Small intestine (tissue), 7 donors: ENCODE results near the gene CTAGE9. TPM values are rescaled to one million over a fixed set of nuclear protein-coding genes. Genes with fewer than 3 reads are reported as not detected.

ENCODE experiments used
- DNase-seq, 2 donors: peaks; one replicate each; pipeline versions ENCODE4 v3.0.0 to v3.0.0-alpha.2; 2013
- FAIRE-seq: peaks from 2 replicates; lab custom pipeline; 2012; peaks lifted over from hg19 to GRCh38; lab: Jason Lieb, UNC
- H3K27ac ChIP-seq, 3 donors: one replicate each; pipeline ENCODE4 v1.5.1; 2013; ENCODE audit warnings: low read length in 2 of 3, mild to moderate bottlenecking in 2 of 3, control low read depth in 1 of 3, inconsistent platforms in 1 of 3, low read depth in 1 of 3, moderate library complexity in 1 of 3
- H3K27me3 ChIP-seq, 3 donors: one replicate each; pipeline ENCODE4 v1.6.1; 2013; ENCODE audit warnings: low read length in 3 of 3, inconsistent platforms in 1 of 3; ENCODE audit not compliant: control insufficient read depth in 3 of 3, insufficient read depth in 3 of 3
- H3K36me3 ChIP-seq, 3 donors: one replicate each; pipeline ENCODE4 v1.6.1; 2013; ENCODE audit warnings: low read length in 3 of 3, inconsistent platforms in 1 of 3, low read depth in 1 of 3, mild to moderate bottlenecking in 1 of 3, moderate library complexity in 1 of 3; ENCODE audit not compliant: control insufficient read depth in 3 of 3, insufficient read depth in 2 of 3
- H3K4me1 ChIP-seq, 3 donors: one replicate each; pipeline ENCODE4 v1.6.1; 2013; ENCODE audit warnings: low read length in 2 of 3, inconsistent platforms in 1 of 3, low read depth in 1 of 3, mild to moderate bottlenecking in 1 of 3, moderate library complexity in 1 of 3; ENCODE audit not compliant: control insufficient read depth in 3 of 3, insufficient read depth in 2 of 3
- H3K4me3 ChIP-seq, 3 donors: one replicate each; pipeline ENCODE4 v1.5.1; 2013; ENCODE audit warnings: low read length in 3 of 3, control low read depth in 1 of 3, inconsistent platforms in 1 of 3, low read depth in 1 of 3, mild to moderate bottlenecking in 1 of 3, moderate library complexity in 1 of 3
- H3K9me3 ChIP-seq, 2 donors: one replicate each; pipeline ENCODE4 v1.6.1; 2013; ENCODE audit warnings: low read depth in 1 of 2, low read length in 1 of 2; ENCODE audit not compliant: control insufficient read depth in 2 of 2, insufficient read depth in 1 of 2
- WGBS, 3 donors: extraction: QIAGEN DNeasy Blood & Tissue Kit; methylation state at CpG; one replicate each; pipeline ENCODE4 v1.1.7; 2013; 5-methylcytosine and 5-hydroxymethylcytosine counted together
- polyA plus RNA-seq, 4 donors: library from polyadenylated mRNA; stranded (reverse) in 3 of 4; unstranded in 1 of 4; fragments of 200-250 nt in 3 of 4; fragments of 120-200 nt in 1 of 4; gene quantifications; one replicate each; pipeline versions ENCODE4 v1.2.1 to v1.2.3, GENCODE V29; 2013
- donor health status: healthy with polysubstance abuse.
- donor health status: control.
- donor health status: control.
- donor health status: Bipolar disorder and iron deficiency.
- donor health status: healthy.

Gene CTAGE9
- polyA plus RNA-seq, 4 donors: 0.61 TPM; not detected in 3

DNA sequence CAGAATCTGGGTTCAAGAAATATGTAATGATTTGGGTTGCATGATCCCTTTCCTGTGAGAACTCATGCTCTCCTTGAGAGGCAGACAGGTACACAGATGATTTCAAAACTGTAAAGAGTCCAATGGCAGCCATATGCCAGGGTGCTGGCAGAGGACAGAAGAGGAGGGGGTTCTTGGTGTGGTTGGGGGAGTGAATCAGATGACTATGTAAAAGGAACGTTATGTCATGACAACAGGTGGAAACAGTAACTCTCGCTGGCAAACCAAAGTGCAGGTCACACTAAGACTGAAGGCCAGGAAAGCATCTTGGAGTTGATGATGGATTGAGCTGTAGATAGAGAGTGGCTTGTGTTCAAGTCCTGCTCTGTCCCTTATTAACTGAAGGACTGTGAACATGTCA, 29.9 kb downstream of the CTAGE9 start:
- H3K27ac ChIP-seq: no peak overlapping the region

DNA sequence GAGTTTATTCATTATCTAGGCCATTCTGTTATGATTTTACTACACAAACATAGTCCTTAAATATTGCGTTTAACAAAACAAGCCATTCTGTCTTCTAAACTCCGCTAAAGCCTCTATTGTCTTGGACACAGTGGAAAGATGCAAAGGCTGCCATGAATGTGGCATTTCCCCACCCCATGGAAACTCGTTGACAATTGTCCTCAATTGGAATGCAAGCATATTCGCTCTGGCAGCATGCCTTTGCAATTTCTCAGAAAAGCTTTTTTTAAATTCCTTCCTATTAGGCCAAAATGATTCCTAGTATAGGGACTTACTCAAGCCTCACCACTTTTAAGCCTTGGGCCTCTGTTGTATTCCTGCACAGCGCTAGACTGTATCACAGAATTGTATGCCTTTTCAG, 32.4 kb downstream of the CTAGE9 start:
- no peak overlapping the region for H3K4me3 ChIP-seq
- DNase-seq: no peak
- H3K36me3 ChIP-seq: peaks cover 0 to 11% (median 0%) of the 10 kb centered on the region in 3 donors
- no peaks in the 10 kb centered on the region for H3K4me1 ChIP-seq
- no peak for FAIRE-seq
- H3K27ac ChIP-seq: no peak overlapping the region
- H3K27me3 ChIP-seq: no peaks in the 10 kb centered on the region
- no peaks in the 10 kb centered on the region for H3K9me3 ChIP-seq
- 85 to 93% (median 91%) methylated on average over 5 of the region's 5 CpGs for WGBS, 3 donors

More for the DNA sequence above, 29.9 kb downstream of the CTAGE9 start:
- WGBS, 3 donors: 86 to 95% (median 92%) methylated on average over 2 of the region's 2 CpGs
- Histone ChIP-seq H3K4me3 (no peak overlapping the region), H3K9me3 (no peaks in the 10 kb centered on the region), H3K27me3 (no peaks in the 10 kb centered on the region), H3K4me1 (no peaks in the 10 kb centered on the region), H3K36me3 (peaks cover 0 to 11% (median 2%) of the 10 kb centered on the region in 3 donors)
- no peak for FAIRE-seq
- DNase-seq: no peak

DNA sequence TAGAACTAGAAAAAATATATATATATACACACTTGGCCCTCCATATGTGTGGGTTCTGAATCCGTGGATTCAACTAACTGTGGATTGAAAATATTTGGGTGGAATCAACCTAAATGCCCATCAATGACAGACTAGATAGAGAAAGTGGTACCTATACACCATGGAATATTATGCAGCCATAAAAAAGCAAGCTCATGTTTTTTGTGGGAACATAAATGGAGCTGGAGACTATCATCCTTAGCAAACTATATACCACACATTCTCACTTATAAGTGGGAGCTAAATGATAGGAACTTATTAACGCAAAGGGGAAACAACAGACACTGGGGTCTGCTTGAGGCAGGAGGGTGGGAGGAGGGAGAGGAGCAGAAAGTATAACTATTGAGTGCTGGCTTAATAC, 37.6 kb downstream of the CTAGE9 start:
- DNase-seq: no peak

DNA sequence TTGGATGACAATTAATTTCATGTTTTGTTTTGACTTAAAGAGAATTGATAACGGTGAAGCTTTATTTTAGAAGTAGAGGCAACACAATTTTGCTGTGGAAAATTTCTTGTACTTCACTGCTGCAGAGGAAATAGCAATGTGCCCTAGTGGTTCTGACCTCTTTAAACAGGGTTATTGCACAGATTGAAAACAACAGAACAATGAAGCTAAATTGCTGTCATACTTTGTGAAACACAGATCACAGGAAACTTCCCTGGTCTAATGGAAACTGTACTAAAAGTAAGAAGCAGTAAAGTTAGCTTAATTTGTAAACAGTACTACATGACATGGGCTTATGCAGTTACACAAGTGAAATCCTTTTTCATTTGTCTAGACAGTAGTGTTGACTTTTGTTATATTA, 40.9 kb downstream of the CTAGE9 start:
- no peaks in the 10 kb centered on the region for H3K27me3 ChIP-seq
- no peak overlapping the region for H3K4me3 ChIP-seq
- peaks cover 0 to 3% (median 0%) of the 10 kb centered on the region in 3 donors for H3K36me3 ChIP-seq
- DNase-seq (no peak), FAIRE-seq (no peak)
- no peaks in the 10 kb centered on the region for H3K9me3 ChIP-seq
- 43 to 93% (median 74%) methylated on average over 1 of the region's 1 CpG for WGBS, 3 donors
- H3K4me1 ChIP-seq: no peaks in the 10 kb centered on the region
- no peak overlapping the region for H3K27ac ChIP-seq

More for the DNA sequence above, 37.6 kb downstream of the CTAGE9 start:
- no peak for FAIRE-seq
- no peaks in the 10 kb centered on the region for H3K27me3 ChIP-seq
- no peak overlapping the region for H3K27ac ChIP-seq
- H3K4me3 ChIP-seq: no peak overlapping the region
- no peaks in the 10 kb centered on the region for H3K9me3 ChIP-seq
- H3K4me1 ChIP-seq: no peaks in the 10 kb centered on the region
- 91 to 98% (median 93%) methylated on average over 2 of the region's 2 CpGs for WGBS, 3 donors
- peaks cover 0 to 9% (median 3%) of the 10 kb centered on the region in 3 donors for H3K36me3 ChIP-seq

DNA sequence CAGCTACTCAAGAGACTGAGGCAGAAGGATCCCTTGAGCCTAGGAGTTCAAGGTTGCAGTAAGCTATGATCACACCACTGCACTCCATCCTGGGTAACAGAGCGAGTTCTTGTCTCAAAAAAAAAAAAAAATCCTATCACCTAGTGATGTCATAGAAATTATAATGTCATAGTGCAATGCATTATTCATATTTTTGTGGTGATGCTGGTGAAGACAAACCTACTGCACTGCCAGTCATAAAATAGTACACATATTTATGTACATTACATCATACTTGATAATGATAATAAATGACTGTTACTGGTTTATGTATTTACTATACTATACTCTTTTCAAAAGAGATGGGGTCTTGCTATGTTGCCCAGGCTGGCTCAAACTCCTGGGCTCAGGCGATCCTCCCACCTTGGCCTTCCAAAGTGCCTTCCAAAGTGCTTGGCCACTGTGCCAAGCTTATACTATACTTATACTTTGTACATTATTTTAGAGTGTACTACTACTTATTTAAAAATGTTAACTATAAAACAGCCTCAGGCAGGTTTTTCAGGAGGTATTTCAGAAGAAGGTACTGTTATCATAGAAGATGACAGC, 47.1 kb downstream of the CTAGE9 start:
- FAIRE-seq: no peak
- 88 to 98% (median 94%) methylated on average over 2 of the region's 2 CpGs for WGBS, 3 donors
- no peak overlapping the region for H3K27ac ChIP-seq

DNA sequence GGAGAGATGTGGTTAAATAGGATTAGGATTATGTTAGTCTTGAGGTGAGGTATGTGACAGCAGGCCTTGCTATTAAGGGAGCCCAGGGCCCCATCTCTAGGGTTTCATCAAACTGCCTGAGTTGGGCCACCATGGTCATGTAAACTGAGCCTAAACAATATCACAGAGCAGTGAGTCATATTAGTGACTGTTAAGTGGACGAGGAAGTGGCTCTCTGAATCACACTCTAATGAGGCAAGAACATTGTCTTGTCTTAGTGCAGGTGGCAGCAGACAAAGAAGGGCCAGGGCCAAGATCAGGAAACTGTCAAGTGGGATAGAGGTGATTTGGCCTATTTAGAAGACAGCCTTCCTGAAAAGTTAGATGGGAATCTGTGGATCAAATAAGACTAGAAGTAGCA, 50.6 kb downstream of the CTAGE9 start:
- Histone ChIP-seq H3K4me1 (no peaks in the 10 kb centered on the region), H3K27ac (no peak overlapping the region), H3K27me3 (no peaks in the 10 kb centered on the region), H3K36me3 (peaks cover 0 to 4% (median 0%) of the 10 kb centered on the region in 3 donors), H3K4me3 (no peak overlapping the region), H3K9me3 (no peaks in the 10 kb centered on the region)
- no peak for FAIRE-seq
- 12 to 31% (median 22%) methylated on average over 1 of the region's 1 CpG for WGBS, 3 donors
- DNase-seq: no peak

More for the DNA sequence above, 47.1 kb downstream of the CTAGE9 start:
- peaks cover 0 to 2% (median 0%) of the 10 kb centered on the region in 3 donors for H3K36me3 ChIP-seq
- no peaks in the 10 kb centered on the region for H3K4me1 ChIP-seq
- H3K27me3 ChIP-seq: no peaks in the 10 kb centered on the region
- H3K9me3 ChIP-seq: no peaks in the 10 kb centered on the region
- H3K4me3 ChIP-seq: no peak overlapping the region
- no peak for DNase-seq

Other genes with a start within 250 kb of the CTAGE9 start
- 1 to 10 TPM in 1 of 4 donors, under 1 TPM in 2, not detected in 1; 0.34 to 1.1 (median 0.49) TPM for gene ARG1, start 137.8 kb downstream of the CTAGE9 start, polyA plus RNA-seq
- 10 to 100 TPM in 2 of 4 donors, 1 to 10 TPM in 2; 8.1 to 41.2 (median 13.6) TPM for gene MED23, start 82.8 kb downstream of the CTAGE9 start, polyA plus RNA-seq
- gene ENPP3, start 73.7 kb downstream of the CTAGE9 start, polyA plus RNA-seq: 10 to 100 TPM in 1 of 4 donors, 1 to 10 TPM in 2, under 1 TPM in 1; 0.57 to 53.0 (median 7.2) TPM
- gene OR2A4, start 9.6 kb downstream of the CTAGE9 start, polyA plus RNA-seq: under 1 TPM in 1 of 4 donors, not detected in 3; 0.30 TPM
- 10 to 100 TPM in 1 of 4 donors, 1 to 10 TPM in 1, under 1 TPM in 2; 0.57 to 11.4 (median 1.1) TPM for gene ENPP1, start 97.0 kb upstream of the CTAGE9 start, polyA plus RNA-seq
- gene CCN2, start 240.4 kb upstream of the CTAGE9 start, polyA plus RNA-seq: 10 to 100 TPM in 2 of 4 donors, 1 to 10 TPM in 2; 1.3 to 83.6 (median 36.0) TPM